OCI-LY1 (cell line): ENCODE results near the gene CDC42BPB.

Experiments used
- H2AFZ ChIP-seq: fragments of 200-600 bp; sonication (generic), shearing (Covaris generic); 2 replicates; pipeline ENCODE4 v1.6.0; 2014; ENCODE audit warnings: antibody characterized with exemption, mild to moderate bottlenecking, low read length
- H3F3A ChIP-seq: fragments of 200-600 bp; sonication (generic), shearing (Covaris generic); 2 replicates; pipeline ENCODE4 v1.6.0; 2014; ENCODE audit warnings: mild to moderate bottlenecking, antibody characterized with exemption, low read length, moderate library complexity; ENCODE audit not compliant: insufficient read depth
- H3K27ac ChIP-seq: fragments of 200-600 bp; sonication (generic); 2 replicates; pipeline ENCODE4 v1.5.1; 2014; ENCODE audit warnings: low read length, mixed run types, mild to moderate bottlenecking, low read depth; ENCODE audit not compliant: poor library complexity, severe bottlenecking
- H3K27me3 ChIP-seq: fragments of 200-600 bp; sonication (generic); 2 replicates; pipeline ENCODE4 v1.6.0; 2014; ENCODE audit warnings: antibody characterized with exemption, mild to moderate bottlenecking, low read length, moderate library complexity; ENCODE audit not compliant: insufficient read depth
- H3K36me3 ChIP-seq: fragments of 200-600 bp; sonication (generic); 2 replicates; pipeline ENCODE4 v1.6.1; 2014; ENCODE audit warnings: mild to moderate bottlenecking, antibody characterized with exemption, low read length, moderate library complexity, mixed read lengths; ENCODE audit not compliant: insufficient read depth
- H3K4me1 ChIP-seq: fragments of 200-600 bp; sonication (generic); 2 replicates; pipeline ENCODE4 v1.5.1; 2014; ENCODE audit warnings: mild to moderate bottlenecking, low read length, moderate library complexity; ENCODE audit not compliant: insufficient read depth, severe bottlenecking
- H3K4me2 ChIP-seq: fragments of 200-600 bp; sonication (generic), shearing (Covaris generic); 2 replicates; pipeline ENCODE4 v1.6.1; 2014; ENCODE audit warnings: low read length
- H3K4me3 ChIP-seq: fragments of 200-600 bp; sonication (generic); 2 replicates; pipeline ENCODE4 v1.5.1; 2014; ENCODE audit warnings: low read length, low read depth, mild to moderate bottlenecking, mixed read lengths; ENCODE audit not compliant: poor library complexity, severe bottlenecking
- H3K79me2 ChIP-seq: fragments of 200-600 bp; shearing (Covaris generic); 2 replicates; pipeline ENCODE4 v1.6.1; 2016; ENCODE audit warnings: mixed run types, low read length, mixed read lengths; ENCODE audit not compliant: insufficient read depth
- H3K9ac ChIP-seq: fragments of 200-600 bp; sonication (generic), shearing (Covaris generic); 2 replicates; pipeline ENCODE4 v1.6.1; 2014; ENCODE audit warnings: mild to moderate bottlenecking, low read length, mixed read lengths
- H3K9me2 ChIP-seq: fragments of 200-600 bp; sonication (generic), shearing (Covaris generic); 2 replicates; pipeline ENCODE4 v1.6.1; 2014; ENCODE audit warnings: low read depth, mild to moderate bottlenecking, low read length, mixed read lengths
- H3K9me3 ChIP-seq: fragments of 200-600 bp; shearing (Covaris generic); 2 replicates; pipeline ENCODE4 v1.6.1; 2014; ENCODE audit warnings: low read length, mixed read lengths
- H4K20me1 ChIP-seq: fragments of 200-600 bp; sonication (generic), shearing (Covaris generic); 2 replicates; pipeline ENCODE4 v1.6.0; 2016; ENCODE audit warnings: mild to moderate bottlenecking, low read length; ENCODE audit not compliant: insufficient read depth
- CTCF ChIP-seq: fragments of 200-600 bp; sonication (generic), shearing (Covaris generic); IDR thresholded peaks from 2 replicates; pipeline ENCODE4 v1.5.1; 2017; ENCODE audit warnings: mild to moderate bottlenecking, antibody characterized with exemption, low read length, moderate library complexity, mixed read lengths
- EZH2 ChIP-seq: fragments of 200-600 bp; sonication (generic), shearing (Covaris generic); IDR thresholded peaks from 2 replicates; pipeline ENCODE4 v1.8.0; 2017; ENCODE audit warnings: borderline replicate concordance, mixed run types, mild to moderate bottlenecking, antibody characterized with exemption, low read length, moderate library complexity, mixed read lengths

The CDC42BPB gene

GRCh38 chr14:103031566-103031911, 25.8 kb downstream of the CDC42BPB start:
- H3F3A ChIP-seq = no peaks in the 10 kb centered on the region
- H3K9ac ChIP-seq = no peak overlapping the region
- no peaks in the 10 kb centered on the region for H3K4me1 ChIP-seq
- H3K27me3 ChIP-seq = no peaks in the 10 kb centered on the region; the same call in 1 of the 2 replicates
- no peak for TF ChIP-seq EZH2
- no peak for TF ChIP-seq CTCF
- H3K79me2 ChIP-seq = no peaks in the 10 kb centered on the region
- no peaks in the 10 kb centered on the region; the same call in 1 of the 2 replicates for H3K36me3 ChIP-seq
- no peaks in the 10 kb centered on the region for H3K9me3 ChIP-seq
- no peak overlapping the region for H3K27ac ChIP-seq
- H4K20me1 ChIP-seq = no peaks in the 10 kb centered on the region
- no peaks in the 10 kb centered on the region for H3K9me2 ChIP-seq
- no peak overlapping the region for H2AFZ ChIP-seq
- no peak overlapping the region for H3K4me2 ChIP-seq
- no peak overlapping the region for H3K4me3 ChIP-seq

GRCh38 chr14:103030741-103031565, 26.4 kb downstream of the CDC42BPB start:
- no peaks in the 10 kb centered on the region; the same call in 1 of the 2 replicates for H3K27me3 ChIP-seq
- H4K20me1 ChIP-seq = no peaks in the 10 kb centered on the region
- H3K4me1 ChIP-seq = no peaks in the 10 kb centered on the region
- TF ChIP-seq EZH2 (no peak), CTCF (no peak)
- H3F3A ChIP-seq = no peaks in the 10 kb centered on the region
- no peak overlapping the region for H3K4me2 ChIP-seq
- no peak overlapping the region for H2AFZ ChIP-seq
- H3K27ac ChIP-seq = no peak overlapping the region
- no peaks in the 10 kb centered on the region for H3K9me2 ChIP-seq
- no peaks in the 10 kb centered on the region for H3K36me3 ChIP-seq
- H3K9ac ChIP-seq = no peak overlapping the region
- no peak overlapping the region for H3K4me3 ChIP-seq
- no peaks in the 10 kb centered on the region for H3K79me2 ChIP-seq
- H3K9me3 ChIP-seq = no peaks in the 10 kb centered on the region

- TF ChIP-seq CTCF = no peak
- TF ChIP-seq EZH2 = no peak
- Histone ChIP-seq H3F3A (no peaks in the 10 kb centered on the region), H3K4me2 (no peak overlapping the region), H3K79me2 (no peaks in the 10 kb centered on the region), H3K36me3 (no peaks in the 10 kb centered on the region; the same call in 1 of the 2 replicates), H3K27me3 (peaks cover 3% of the 10 kb centered on the region; the same call in 1 of the 2 replicates), H4K20me1 (no peaks in the 10 kb centered on the region), H3K4me1 (no peaks in the 10 kb centered on the region), H3K27ac (no peak overlapping the region), H3K9ac (no peak overlapping the region), H3K4me3 (no peak overlapping the region), H2AFZ (no peak overlapping the region), H3K9me2 (no peaks in the 10 kb centered on the region), H3K9me3 (peaks cover 3% of the 10 kb centered on the region; the same call in 1 of the 2 replicates)
Measured at GRCh38 chr14:103029936-103030335, 27.4 kb downstream of the CDC42BPB start.
